Inferior parietal cortex (tissue), 1 donor: Measurements from ENCODE around the gene GPR12.
"Not testable (repeated sequence)": the region's sequence is repeated elsewhere in the genome, so short reads cannot be mapped to it uniquely, and the experiment has no call there.

Experiments used
- DNase-seq: peaks from one replicate; pipeline ENCODE4 v3.0.0-alpha.2; 2016; ENCODE audit errors: extremely low spot score

GPR12 gene

GRCh38 chr13:26749285-26749684 is 11.3 kb downstream of the GPR12 start:
- DNase-seq = no peak

GRCh38 chr13:26747706-26748105 is 12.9 kb downstream of the GPR12 start:
- no peak for DNase-seq

- DNase-seq = no peak
Observed at GRCh38 chr13:26743971-26744370, 16.6 kb downstream of the GPR12 start.

- no peak for DNase-seq
Observed at GRCh38 chr13:26742691-26743358, 17.8 kb downstream of the GPR12 start.

GRCh38 chr13:26735677-26736076 is 24.9 kb downstream of the GPR12 start:
- DNase-seq = no peak

GRCh38 chr13:26727633-26728032 is 33.0 kb downstream of the GPR12 start:
- DNase-seq = no peak

GRCh38 chr13:26727122-26727521 is 33.5 kb downstream of the GPR12 start:
- DNase-seq = no peak

- DNase-seq = no peak
Observed at GRCh38 chr13:26726684-26727083, 33.9 kb downstream of the GPR12 start.

GRCh38 chr13:26723620-26724019 is 37.0 kb downstream of the GPR12 start:
- DNase-seq = not testable (repeated sequence)

GRCh38 chr13:26722321-26722720 is 38.3 kb downstream of the GPR12 start:
- no peak for DNase-seq

GRCh38 chr13:26721251-26722121 is 39.1 kb downstream of the GPR12 start:
- no peak for DNase-seq

GRCh38 chr13:26719356-26719945 is 41.1 kb downstream of the GPR12 start:
- no peak for DNase-seq

GRCh38 chr13:26718872-26719271 is 41.7 kb downstream of the GPR12 start:
- DNase-seq = no peak

- no peak for DNase-seq
Observed at GRCh38 chr13:26718146-26718545, 42.4 kb downstream of the GPR12 start.

GRCh38 chr13:26716984-26717383 is 43.6 kb downstream of the GPR12 start:
- no peak for DNase-seq

- no peak for DNase-seq
Observed at GRCh38 chr13:26713341-26713740, 47.2 kb downstream of the GPR12 start.

GRCh38 chr13:26711211-26711610 is 49.4 kb downstream of the GPR12 start:
- no peak for DNase-seq

- DNase-seq = no peak
Observed at GRCh38 chr13:26710166-26710565, 50.4 kb downstream of the GPR12 start.

- DNase-seq = no peak
Observed at GRCh38 chr13:26709461-26709860, 51.1 kb downstream of the GPR12 start.

GRCh38 chr13:26708007-26708297 is 52.6 kb downstream of the GPR12 start:
- DNase-seq = no peak

- peak; percentile 81 for DNase-seq
Observed at GRCh38 chr13:26707122-26708006, 53.2 kb downstream of the GPR12 start.

- DNase-seq = no peak
Observed at GRCh38 chr13:26706381-26706780, 54.2 kb downstream of the GPR12 start.
